Panc1 (cell line): ENCODE results near the gene MROH7. TPM values are rescaled to one million over a fixed set of nuclear protein-coding genes. Genes with fewer than 3 reads are reported as not detected.

Source experiments
- ATAC-seq: fragments of 200-7000 bp; cut with Tn5 transposase; 2 replicates; pipeline ENCODE4 v1.9.1; 2020; ENCODE audit warnings: mild to moderate bottlenecking, moderate library complexity
- BruUV-seq: library from RNA; stranded (reverse); fragments of 400-500 nt; replicated peaks from 2 replicates; lab custom pipeline; 2021; lab: Mats Ljungman, UMichigan
- CTCF ChIA-PET: fragments of 300-600 bp; sonication (Branson Sonifier 250); formaldehyde crosslinking; loops from one replicate; lab custom pipeline; 2022; ENCODE audit warnings: antibody characterized with exemption; lab: Charles Lee
- POLR2A ChIA-PET: fragments of 300-600 bp; sonication (Branson Sonifier 250); formaldehyde crosslinking; loops from one replicate; lab custom pipeline; 2022; ENCODE audit warnings: antibody characterized with exemption; lab: Charles Lee
- DNase-seq: peaks from one replicate; pipeline ENCODE4 v3.0.0-alpha.2; 2010; ENCODE audit warnings: low read depth, low spot score
- H3K27ac ChIP-seq: 2 replicates; pipeline ENCODE4 v1.5.1; 2011; ENCODE audit warnings: mild to moderate bottlenecking, low read length, inconsistent platforms
- H3K27me3 ChIP-seq: fragments of 200-500 bp; sonication (Bioruptor generic); 2 replicates; pipeline ENCODE4 v1.6.0; 2014; ENCODE audit warnings: low read length, inconsistent platforms; ENCODE audit not compliant: control insufficient read depth, insufficient read depth
- H3K36me3 ChIP-seq: fragments of 200-500 bp; sonication (Bioruptor generic); 2 replicates; pipeline ENCODE4 v1.5.1; 2014; ENCODE audit warnings: inconsistent platforms, mild to moderate bottlenecking, low read length, moderate library complexity; ENCODE audit not compliant: control insufficient read depth, insufficient read depth
- H3K4me1 ChIP-seq: 2 replicates; pipeline ENCODE4 v1.5.1; 2011; ENCODE audit warnings: inconsistent platforms, mild to moderate bottlenecking, low read length, moderate library complexity; ENCODE audit not compliant: control insufficient read depth, insufficient read depth
- H3K4me3 ChIP-seq, 2 experiments: 2 replicates each; pipeline ENCODE4 v1.5.1; 2011 to 2012; ENCODE audit warnings: low read depth in 2 of 2, low read length in 2 of 2, mild to moderate bottlenecking in 2 of 2, inconsistent platforms in 1 of 2, moderate library complexity in 1 of 2
- H3K9me3 ChIP-seq: fragments of 200-500 bp; sonication (Bioruptor generic); 2 replicates; pipeline ENCODE4 v1.5.1; 2014; ENCODE audit warnings: low read depth, mild to moderate bottlenecking, inconsistent platforms, low read length, moderate library complexity; ENCODE audit not compliant: control insufficient read depth, insufficient read depth
- POLR2AphosphoS5 ChIP-seq: IDR thresholded peaks from 2 replicates; pipeline ENCODE4 v1.6.1; 2012; ENCODE audit warnings: mild to moderate bottlenecking, low read depth, low read length, moderate library complexity
- SIN3A ChIP-seq: IDR thresholded peaks from 2 replicates; pipeline ENCODE4 v1.6.1; 2012; ENCODE audit warnings: low read depth, mild to moderate bottlenecking, low read length, moderate library complexity, borderline replicate concordance; ENCODE audit not compliant: insufficient read depth
- TCF7L2 ChIP-seq: IDR thresholded peaks from 2 replicates; pipeline ENCODE4 v1.6.1; 2011; ENCODE audit warnings: mild to moderate bottlenecking, low read depth, low read length, inconsistent platforms
- in situ Hi-C: cut with HindIII; loops from 2 replicates; pipeline ENCODE4 v1.10.0; 2016; ENCODE audit warnings: low sequenced_read_pairs, low pct_unique_long_range_greater_than_20kb
- intact Hi-C: fragments of 100-400 bp; cut with micrococcal nuclease; formaldehyde crosslinking; loops from one replicate; pipeline ENCODE4 v1.10.0; 2022; ENCODE audit not compliant: unreplicated experiment
- total RNA-seq: library from RNA; stranded (reverse); gene quantifications from one replicate; pipeline ENCODE4 v1.2.1, GENCODE V29; 2021; ENCODE audit not compliant: unreplicated experiment
- TF ChIP-seq, protein P1 (sequence below): fragments of 450-650 bp; IDR thresholded peaks from 2 replicates; pipeline ENCODE4 v1.5.1; 2017; ENCODE audit warnings: mild to moderate bottlenecking
- TF ChIP-seq, protein P2 (sequence below), 2 experiments: IDR thresholded peaks; 2 replicates each; pipeline ENCODE4 v1.6.1; 2011 to 2012; ENCODE audit warnings: low read depth in 2 of 2, control low read depth in 1 of 2, low read length in 1 of 2, mild to moderate bottlenecking in 1 of 2, moderate library complexity in 1 of 2; ENCODE audit not compliant: insufficient read depth in 1 of 2

MROH7 gene
- total RNA-seq, 1 experiment from 2014 or later, result not detected

GRCh38 chr1:54640361-54640760 is 1.2 kb upstream of the MROH7 start:
- Histone ChIP-seq H3K27me3 (no peaks in the 10 kb centered on the region), H3K9me3 (no peaks in the 10 kb centered on the region), H3K36me3 (no peaks in the 10 kb centered on the region), H3K4me1 (no peaks in the 10 kb centered on the region), H3K27ac (no peak overlapping the region), H3K4me3 (no peak overlapping the region)
- DNase-seq (no peak), ATAC-seq (no peak)
- CTCF ChIA-PET, result no interaction called here
- intact Hi-C loops (no loop called here), in situ Hi-C loops (no loop called here)
- BruUV-seq, result no TSS peak
- POLR2A ChIA-PET, result no interaction called here
- no peak for TF ChIP-seq SIN3A
- TF ChIP-seq, protein P1, sequence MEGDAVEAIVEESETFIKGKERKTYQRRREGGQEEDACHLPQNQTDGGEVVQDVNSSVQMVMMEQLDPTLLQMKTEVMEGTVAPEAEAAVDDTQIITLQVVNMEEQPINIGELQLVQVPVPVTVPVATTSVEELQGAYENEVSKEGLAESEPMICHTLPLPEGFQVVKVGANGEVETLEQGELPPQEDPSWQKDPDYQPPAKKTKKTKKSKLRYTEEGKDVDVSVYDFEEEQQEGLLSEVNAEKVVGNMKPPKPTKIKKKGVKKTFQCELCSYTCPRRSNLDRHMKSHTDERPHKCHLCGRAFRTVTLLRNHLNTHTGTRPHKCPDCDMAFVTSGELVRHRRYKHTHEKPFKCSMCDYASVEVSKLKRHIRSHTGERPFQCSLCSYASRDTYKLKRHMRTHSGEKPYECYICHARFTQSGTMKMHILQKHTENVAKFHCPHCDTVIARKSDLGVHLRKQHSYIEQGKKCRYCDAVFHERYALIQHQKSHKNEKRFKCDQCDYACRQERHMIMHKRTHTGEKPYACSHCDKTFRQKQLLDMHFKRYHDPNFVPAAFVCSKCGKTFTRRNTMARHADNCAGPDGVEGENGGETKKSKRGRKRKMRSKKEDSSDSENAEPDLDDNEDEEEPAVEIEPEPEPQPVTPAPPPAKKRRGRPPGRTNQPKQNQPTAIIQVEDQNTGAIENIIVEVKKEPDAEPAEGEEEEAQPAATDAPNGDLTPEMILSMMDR, result no peak
- TF ChIP-seq, protein P2, sequence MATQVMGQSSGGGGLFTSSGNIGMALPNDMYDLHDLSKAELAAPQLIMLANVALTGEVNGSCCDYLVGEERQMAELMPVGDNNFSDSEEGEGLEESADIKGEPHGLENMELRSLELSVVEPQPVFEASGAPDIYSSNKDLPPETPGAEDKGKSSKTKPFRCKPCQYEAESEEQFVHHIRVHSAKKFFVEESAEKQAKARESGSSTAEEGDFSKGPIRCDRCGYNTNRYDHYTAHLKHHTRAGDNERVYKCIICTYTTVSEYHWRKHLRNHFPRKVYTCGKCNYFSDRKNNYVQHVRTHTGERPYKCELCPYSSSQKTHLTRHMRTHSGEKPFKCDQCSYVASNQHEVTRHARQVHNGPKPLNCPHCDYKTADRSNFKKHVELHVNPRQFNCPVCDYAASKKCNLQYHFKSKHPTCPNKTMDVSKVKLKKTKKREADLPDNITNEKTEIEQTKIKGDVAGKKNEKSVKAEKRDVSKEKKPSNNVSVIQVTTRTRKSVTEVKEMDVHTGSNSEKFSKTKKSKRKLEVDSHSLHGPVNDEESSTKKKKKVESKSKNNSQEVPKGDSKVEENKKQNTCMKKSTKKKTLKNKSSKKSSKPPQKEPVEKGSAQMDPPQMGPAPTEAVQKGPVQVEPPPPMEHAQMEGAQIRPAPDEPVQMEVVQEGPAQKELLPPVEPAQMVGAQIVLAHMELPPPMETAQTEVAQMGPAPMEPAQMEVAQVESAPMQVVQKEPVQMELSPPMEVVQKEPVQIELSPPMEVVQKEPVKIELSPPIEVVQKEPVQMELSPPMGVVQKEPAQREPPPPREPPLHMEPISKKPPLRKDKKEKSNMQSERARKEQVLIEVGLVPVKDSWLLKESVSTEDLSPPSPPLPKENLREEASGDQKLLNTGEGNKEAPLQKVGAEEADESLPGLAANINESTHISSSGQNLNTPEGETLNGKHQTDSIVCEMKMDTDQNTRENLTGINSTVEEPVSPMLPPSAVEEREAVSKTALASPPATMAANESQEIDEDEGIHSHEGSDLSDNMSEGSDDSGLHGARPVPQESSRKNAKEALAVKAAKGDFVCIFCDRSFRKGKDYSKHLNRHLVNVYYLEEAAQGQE (IDR thresholded peaks at IDR 0.05; ENCODE audit: insufficient read depth in 1 of 2, low read depth in 2 of 2, low read length in 1 of 2), result no peak
- TF ChIP-seq POLR2AphosphoS5, result no peak
- TF ChIP-seq TCF7L2, result no peak

DNA sequence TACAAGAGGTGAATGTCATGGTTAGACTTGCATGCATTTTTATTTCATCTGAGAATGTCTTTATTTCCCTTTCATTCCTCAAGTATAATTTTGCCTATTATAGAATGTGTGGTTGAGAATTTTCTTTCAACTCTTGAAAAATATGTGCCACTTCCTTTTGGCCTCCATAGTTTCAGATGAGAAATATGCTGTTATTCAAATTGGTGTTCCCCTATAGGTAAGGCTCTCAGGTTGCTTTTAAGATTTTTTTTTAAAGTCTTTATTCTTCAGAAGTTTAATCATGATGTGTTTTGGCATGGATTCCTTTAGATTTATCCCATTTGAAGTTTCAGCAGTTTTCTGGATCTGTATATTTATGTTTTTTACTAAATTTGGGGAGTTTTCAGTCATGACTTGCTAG is 2.1 kb downstream of the MROH7 start:
- DNase-seq (no peak), ATAC-seq (no peak)
- Histone ChIP-seq H3K4me3 (no peak overlapping the region), H3K27ac (no peak overlapping the region), H3K4me1 (no peaks in the 10 kb centered on the region), H3K27me3 (no peaks in the 10 kb centered on the region), H3K9me3 (no peaks in the 10 kb centered on the region), H3K36me3 (no peaks in the 10 kb centered on the region)
- TF ChIP-seq TCF7L2, result no peak
- no peak for TF ChIP-seq POLR2AphosphoS5
- TF ChIP-seq, protein P1, result no peak
- no peak for TF ChIP-seq SIN3A
- TF ChIP-seq, protein P2 (IDR thresholded peaks at IDR 0.05; ENCODE audit: insufficient read depth in 1 of 2, low read depth in 2 of 2, low read length in 1 of 2), result no peak
- intact Hi-C loops (no loop called here), in situ Hi-C loops (no loop called here)
- POLR2A ChIA-PET, result no interaction called here
- CTCF ChIA-PET, result no interaction called here
- no TSS peak for BruUV-seq
